ENCODE data around the gene NR3C2. TPM values are rescaled to one million over a fixed set of nuclear protein-coding genes. Genes with fewer than 3 reads are reported as not detected.

Gene NR3C2
- total RNA-seq (2022; extraction: Qiagen RNA extraction): 0.08 TPM in 1 of 5 replicates, not detected in the others

DNA sequence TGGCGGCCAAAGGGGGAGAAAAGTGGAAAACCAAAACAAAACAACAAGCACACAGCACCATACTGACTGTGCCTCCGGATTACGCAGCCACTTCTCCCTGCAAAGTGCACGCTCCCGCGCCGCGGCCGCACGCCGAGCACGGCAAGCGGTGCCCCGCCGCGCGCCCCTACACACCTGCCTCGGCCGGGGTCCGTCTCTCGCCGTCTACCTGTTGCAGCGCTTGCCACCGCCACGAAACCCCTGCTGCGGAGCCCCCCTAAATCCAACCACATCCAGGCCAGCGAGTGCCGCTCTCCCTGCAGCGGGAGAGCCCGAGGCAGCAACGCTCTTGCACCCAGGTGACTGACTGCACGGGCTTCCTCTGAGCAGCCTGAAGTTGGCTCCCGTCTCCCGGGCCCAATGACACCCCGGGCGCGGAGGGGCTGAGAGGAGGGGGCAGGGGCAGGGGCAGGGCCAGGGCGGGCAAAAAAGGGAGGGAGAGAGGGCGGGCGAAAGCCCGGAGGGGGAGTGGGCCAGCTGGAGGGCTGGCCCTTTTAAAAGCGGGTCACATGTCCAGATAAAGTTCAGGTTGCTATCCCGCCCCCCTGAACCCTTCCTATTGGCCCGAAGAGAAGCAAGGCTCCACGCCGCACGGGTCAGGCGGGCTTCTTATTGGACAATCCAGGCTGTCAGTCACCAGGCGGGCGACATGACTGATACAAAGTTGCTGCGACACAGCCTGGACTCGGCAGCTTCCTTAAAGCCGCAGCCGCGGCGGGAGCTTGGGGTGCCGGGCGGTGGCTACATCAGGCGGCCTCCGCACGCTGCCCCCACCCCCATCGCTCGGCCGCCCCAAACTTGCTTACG lies at the start of gene NR3C2:
Gene NR3C2, minus strand, starts transcription at position 429 of the 846 bp plus-strand sequence.

All from A549 treated with Hydrocortisone at 1 μM for 4 hours (cell line).